Stromal cell of bone marrow (primary cell): ENCODE results near the gene ATF6.
"Not testable (repeated sequence)": the region's sequence is repeated elsewhere in the genome, so short reads cannot be mapped to it uniquely, and the experiment has no call there.

Source experiments
- DNase-seq: peaks from one replicate; pipeline ENCODE4 v3.0.0-alpha.2; 2012; ENCODE audit warnings: low read depth

ATF6 gene, protein sequence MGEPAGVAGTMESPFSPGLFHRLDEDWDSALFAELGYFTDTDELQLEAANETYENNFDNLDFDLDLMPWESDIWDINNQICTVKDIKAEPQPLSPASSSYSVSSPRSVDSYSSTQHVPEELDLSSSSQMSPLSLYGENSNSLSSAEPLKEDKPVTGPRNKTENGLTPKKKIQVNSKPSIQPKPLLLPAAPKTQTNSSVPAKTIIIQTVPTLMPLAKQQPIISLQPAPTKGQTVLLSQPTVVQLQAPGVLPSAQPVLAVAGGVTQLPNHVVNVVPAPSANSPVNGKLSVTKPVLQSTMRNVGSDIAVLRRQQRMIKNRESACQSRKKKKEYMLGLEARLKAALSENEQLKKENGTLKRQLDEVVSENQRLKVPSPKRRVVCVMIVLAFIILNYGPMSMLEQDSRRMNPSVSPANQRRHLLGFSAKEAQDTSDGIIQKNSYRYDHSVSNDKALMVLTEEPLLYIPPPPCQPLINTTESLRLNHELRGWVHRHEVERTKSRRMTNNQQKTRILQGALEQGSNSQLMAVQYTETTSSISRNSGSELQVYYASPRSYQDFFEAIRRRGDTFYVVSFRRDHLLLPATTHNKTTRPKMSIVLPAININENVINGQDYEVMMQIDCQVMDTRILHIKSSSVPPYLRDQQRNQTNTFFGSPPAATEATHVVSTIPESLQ

GRCh38 chr1:161766102-161766981, at the start of gene ATF6:
Gene ATF6 (plus strand): TSS chr1:161766320. CDS start chr1:161766361, 41 bp downstream.
- DNase-seq, result peak; percentile 92

DNA sequence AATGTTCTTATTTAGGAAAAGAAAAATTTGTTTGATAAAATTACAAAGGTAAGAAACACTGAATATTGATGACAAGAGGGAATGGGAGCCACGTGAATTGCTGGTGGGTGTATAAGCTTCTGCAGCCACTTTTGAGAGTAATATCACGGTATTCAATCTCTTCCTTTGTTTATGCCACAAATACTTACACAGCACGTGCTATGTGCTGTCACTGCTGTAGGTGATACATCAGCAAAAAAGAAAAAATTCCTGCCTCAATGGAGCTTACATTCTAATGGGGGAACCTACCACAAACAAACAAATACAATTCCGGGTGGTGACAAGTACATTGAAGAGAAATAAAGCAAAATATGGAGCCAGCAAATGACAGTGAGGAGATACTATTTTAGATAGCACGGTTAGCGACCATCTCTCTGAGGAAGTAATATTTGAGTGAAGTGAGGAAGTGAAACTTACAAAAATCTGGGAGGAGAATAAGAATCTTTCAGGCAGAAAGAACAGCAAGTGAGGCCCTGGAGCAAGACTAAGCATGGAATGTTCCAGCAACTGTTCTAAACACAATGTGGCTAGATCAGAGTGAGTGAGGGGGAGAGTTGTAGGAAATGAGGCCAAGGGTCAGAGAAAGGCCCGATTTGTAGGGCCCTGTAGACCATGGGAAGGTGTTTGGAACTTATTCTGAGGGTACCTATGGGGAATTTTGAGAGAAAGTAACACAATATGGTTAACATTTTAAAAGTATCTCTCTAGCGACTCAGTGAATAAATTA, 47.4 kb upstream of the ATF6 start:
- DNase-seq, result no peak

GRCh38 chr1:161719325-161719611, 46.9 kb upstream of the ATF6 start:
- no peak for DNase-seq

DNA sequence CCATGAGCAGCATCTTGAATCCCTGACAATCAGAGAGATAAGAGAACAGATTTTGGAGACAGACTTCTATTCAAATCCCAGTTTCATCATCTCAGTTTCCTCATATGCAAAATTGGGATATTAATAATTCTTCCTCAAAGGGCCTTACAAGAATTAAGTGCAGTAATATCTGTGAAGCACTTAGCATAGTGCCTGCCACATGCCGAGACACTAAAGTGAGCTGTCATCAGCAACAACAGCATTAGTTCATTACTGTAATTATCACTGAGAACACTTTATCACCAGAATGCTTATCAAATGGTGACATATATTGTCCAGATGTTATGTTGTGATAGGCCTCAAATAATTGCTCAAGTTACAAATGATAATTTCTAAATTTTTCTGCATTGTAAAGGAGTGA, 45.7 kb upstream of the ATF6 start:
- DNase-seq, result no peak

DNA sequence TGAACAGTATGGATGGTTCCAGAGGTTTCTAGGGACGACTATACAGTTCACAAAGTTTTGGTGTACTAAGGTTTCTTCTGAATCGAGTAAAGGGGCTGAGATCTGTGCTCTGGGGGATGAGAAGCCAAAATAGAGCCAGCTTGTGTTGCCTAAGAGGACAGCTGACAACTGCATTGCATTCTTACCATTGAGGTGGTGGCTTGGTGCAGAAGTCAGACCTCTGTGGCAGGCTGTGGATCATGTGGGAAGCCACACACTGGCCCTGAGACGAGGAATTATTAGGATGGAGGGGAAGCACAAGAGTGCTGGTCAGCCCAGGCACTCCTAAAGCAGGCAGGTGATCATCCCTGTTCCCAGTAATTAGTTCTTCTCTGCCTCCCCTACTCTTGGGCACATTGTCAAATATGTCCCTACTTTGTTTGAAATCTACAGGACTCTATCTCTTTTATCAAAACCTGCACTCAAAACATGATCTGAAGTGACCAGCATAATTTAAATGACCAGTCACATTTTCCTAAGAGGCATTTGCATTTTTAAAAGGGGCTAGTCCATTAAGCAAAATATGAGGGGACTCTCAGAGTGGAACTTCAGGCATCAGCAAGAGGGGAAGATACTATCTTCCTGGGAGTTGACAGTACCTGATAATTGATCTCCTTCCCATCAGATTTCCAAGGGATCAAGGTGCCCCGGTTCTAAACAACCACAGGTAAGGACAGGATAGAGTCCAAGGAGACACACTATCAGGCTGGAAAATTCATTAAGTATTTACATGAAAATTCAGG, 45.0 kb upstream of the ATF6 start, which contains the start of gene FCRLB:
Gene FCRLB, plus strand, starts transcription at position 589 of the 782 bp plus-strand sequence. CDS start 1,129 bp downstream, outside the sequence.
- no peak for DNase-seq

- DNase-seq, result peak; percentile 84
These were observed 44.3 kb upstream of the ATF6 start for GRCh38 chr1:161721738-161722343.

DNA sequence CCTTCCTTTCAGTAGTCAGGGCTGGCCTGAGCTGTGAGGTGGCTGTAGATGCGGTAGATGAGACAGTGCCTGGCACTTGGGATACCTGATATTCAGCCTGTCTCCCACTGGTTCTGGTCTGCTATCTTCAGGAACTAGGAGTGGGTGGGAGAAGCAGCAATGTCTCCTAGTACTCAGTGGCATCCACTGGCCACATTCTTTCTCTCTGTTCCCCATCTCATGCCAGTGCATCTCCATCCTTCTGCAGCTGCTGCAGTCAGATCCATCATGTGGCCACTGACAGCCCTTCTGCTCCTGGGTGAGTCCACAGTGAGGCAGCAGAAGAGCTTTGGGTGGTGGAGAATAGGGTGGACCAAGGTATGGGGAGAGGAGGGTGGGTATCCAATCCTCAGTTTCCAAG, 43.7 kb upstream of the ATF6 start:
- no peak for DNase-seq

DNA sequence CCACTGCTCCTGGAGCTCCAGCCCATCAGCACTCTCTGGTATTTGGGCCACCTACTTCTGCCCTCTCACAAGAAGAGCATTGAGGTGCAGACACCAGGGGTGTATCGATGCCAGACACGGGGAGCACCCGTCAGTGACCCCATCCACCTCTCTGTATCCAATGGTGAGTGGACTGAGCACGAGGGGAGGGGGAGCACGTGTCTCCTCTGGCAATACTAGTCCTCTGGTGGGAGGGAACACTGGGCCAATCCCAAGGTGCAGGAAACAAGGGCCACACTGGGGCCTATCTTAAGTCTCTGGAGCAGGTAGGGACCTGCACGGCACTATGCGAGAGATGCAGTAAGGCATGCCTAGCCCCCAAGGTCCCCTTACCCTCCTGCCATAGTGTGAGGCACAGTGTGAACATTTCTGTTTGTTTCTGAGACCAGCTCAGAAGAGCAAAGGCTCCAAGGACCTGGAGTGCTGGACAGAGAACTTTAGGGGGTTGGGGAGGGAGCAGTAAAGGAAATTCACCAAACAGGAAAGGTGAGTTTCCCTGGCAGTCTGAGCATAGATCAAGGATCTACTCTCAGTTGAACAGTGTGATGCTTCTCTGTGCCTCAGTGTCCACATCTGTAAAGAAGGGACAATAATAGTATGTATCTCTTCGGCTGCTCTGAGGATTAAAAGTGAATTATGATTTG, 42.5 kb upstream of the ATF6 start:
- no peak for DNase-seq

- DNase-seq, result not testable (repeated sequence)
These were observed 40.7 kb upstream of the ATF6 start for GRCh38 chr1:161725258-161725907.

GRCh38 chr1:161725908-161726472, 40.1 kb upstream of the ATF6 start:
- DNase-seq, result peak; percentile 19

DNA sequence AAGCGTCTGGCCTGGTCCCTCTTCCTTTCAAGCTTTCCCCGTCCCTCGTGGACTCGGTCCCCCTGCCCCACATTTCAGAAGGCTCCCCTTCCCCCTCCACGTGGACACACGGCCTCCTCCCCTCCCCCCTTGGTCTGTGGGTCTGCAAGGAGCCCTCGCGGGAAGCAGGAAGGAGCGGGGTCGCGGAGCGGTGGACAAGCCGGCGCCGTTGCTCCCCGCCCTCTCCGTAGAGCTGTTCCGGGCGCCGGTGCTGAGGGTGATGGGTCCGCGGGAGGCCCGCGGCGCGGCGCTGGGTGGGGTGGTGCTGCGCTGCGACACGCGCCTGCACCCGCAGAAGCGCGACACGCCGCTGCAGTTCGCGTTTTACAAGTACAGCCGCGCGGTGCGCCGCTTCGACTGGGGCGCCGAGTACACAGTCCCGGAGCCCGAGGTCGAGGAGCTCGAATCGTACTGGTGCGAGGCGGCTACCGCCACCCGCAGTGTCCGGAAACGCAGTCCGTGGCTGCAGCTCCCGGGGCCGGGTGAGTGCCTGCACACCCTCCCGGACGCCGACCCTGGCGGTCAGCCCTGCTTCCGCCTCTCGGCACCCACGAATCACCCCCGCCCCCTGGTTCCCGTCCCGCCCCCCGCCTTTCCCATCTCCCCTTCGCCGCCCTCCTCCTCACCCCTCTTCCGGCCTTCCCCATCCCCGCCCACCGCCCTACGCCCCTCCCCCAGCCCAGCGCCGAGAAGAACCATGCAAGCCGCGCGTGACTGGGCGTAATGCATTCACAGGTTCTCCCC, 39.5 kb upstream of the ATF6 start:
- peak; percentile 66 for DNase-seq

DNA sequence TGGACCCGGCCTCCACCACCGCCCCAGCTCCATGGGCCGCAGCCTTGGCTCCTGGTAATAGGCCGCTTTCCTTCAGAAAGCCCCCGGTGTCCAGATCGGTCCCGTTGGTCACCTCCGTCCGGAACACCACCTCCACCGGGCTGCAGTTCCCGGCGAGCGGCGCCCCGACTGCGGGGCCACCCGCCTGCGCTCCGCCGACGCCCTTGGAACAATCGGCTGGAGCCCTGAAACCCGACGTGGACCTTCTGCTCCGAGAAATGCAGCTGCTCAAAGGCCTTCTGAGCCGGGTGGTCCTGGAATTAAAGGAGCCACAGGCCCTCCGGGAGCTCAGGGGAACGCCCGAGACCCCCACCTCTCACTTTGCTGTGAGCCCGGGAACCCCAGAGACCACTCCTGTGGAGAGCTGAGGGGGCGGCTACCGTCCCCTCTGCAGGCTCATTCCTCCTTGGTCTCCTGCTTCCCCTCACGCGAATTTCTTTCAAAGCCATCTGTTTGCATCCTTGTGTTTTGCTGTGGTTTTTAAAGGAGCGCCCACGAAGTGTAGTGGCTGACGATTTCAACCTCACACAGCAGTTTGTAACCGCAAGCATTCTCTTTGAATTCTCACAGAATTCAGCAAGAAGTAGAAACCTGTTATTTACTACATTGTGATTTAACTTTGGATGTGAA, 38.7 kb upstream of the ATF6 start:
- peak; percentile 43 for DNase-seq

DNA sequence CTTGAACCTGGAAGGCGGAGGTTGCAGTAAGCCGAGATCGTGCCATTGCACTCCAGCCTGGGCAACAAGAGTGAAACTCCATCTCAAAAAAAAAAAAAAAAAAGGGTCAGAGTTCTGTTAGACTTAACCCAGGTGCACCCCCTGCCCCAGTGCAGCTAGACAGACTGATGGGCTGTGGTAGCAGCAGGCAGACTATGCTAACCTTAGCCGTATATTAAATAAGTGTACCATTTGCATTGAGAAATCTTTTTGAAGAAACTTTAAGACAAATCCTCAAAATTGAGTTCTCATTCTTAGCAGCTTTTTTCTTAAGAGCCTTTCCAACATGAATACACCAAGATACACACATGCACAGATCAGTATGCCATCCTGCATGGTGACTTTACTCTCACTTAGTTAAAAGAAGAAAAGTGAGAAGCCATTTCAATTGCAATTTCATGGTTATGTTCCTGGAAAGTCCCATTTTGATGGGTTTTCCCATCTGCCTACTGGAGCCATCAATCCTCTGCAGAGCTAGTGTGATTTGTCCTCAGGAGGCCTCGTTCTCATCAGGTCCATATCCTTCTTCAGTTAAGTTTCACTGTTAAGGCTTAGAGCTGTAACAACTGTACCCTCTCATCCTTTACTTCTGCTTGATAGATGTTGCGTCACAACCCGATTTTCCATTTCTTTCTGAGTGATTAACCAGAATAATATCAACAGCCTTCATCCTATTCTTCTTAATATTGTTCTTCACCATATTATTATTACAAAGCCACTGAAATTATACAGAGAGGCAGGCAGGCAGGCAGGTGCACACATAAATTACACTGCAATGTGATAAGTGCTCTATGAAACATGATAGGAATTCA, 37.5 kb upstream of the ATF6 start:
- no peak for DNase-seq

GRCh38 chr1:161730050-161730564, 36.0 kb upstream of the ATF6 start:
- peak; percentile 25 for DNase-seq

DNA sequence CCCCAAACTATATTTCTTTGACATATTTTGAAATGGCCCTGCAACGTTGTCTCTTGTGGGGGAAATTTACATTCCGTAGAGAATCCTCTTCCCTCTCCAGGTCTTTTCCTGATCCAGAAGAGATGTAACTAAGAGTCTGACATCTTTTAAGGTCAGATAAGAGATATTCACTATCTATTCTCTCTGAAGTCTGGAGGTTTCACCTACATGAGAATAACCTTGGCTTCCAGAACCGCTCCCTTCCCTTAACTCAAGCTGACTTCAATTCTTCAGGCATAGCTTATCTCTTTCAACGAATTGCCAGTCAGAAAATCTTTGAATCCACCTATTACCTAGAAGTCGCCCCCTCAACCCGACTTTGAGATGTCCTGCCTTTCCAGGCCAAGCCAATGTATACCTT, 34.9 kb upstream of the ATF6 start:
- DNase-seq, result no peak

- no peak for DNase-seq
These were observed 34.0 kb upstream of the ATF6 start for GRCh38 chr1:161731981-161732718.
